Astrocyte (in vitro differentiated cells and primary cell): ENCODE data around the gene TMEM222.

Experiments
- CTCF ChIP-seq: IDR thresholded peaks from 2 replicates; pipeline ENCODE4 v1.5.1; 2011; ENCODE audit warnings: low read depth, mild to moderate bottlenecking, inconsistent platforms, low read length, moderate library complexity; ENCODE audit not compliant: insufficient read depth
- EZH2 ChIP-seq: IDR thresholded peaks from 2 replicates; pipeline ENCODE4 v1.6.1; 2012; ENCODE audit warnings: mild to moderate bottlenecking, low read length, inconsistent platforms; ENCODE audit not compliant: insufficient read depth

- TF ChIP-seq EZH2 (no peak), CTCF (no peak)
Measured at GRCh38 chr1:27306892-27307761, 14.8 kb upstream of the TMEM222 start.
